Measurements from ENCODE around the gene HAUS2.

Gene HAUS2

GRCh38 chr15:42608752-42609488, 60.3 kb downstream of the HAUS2 start:
- no peak for DNase-seq (ENCODE audit: low read depth)

GRCh38 chr15:42611532-42611931, 62.9 kb downstream of the HAUS2 start:
- no peak for DNase-seq (ENCODE audit: low read depth)

- DNase-seq (ENCODE audit: low read depth): no peak
Observed at GRCh38 chr15:42612367-42612912, 63.8 kb downstream of the HAUS2 start.

GRCh38 chr15:42616107-42616506, 67.5 kb downstream of the HAUS2 start:
- no peak for DNase-seq (ENCODE audit: low read depth)

Data from stimulated activated CD8-positive, alpha-beta memory T cell treated with anti-CD3 and anti-CD28 coated beads, Interleukin-7, amount 100 ng/mL, for 24 hours (primary cell).